Smooth muscle cell of the brain vasculature (primary cell): Measurements from ENCODE around the gene EXT2.

Source experiments
- DNase-seq: peaks from one replicate; pipeline ENCODE4 v3.0.0-alpha.2; 2012; ENCODE audit warnings: low read depth, low spot score

EXT2 gene

GRCh38 chr11:44095506-44096359 lies at the start of gene EXT2:
TSS of gene EXT2 (plus strand) at chr11:44095678. CDS start at chr11:44107713, 12,035 bp downstream.
- peak; percentile 50 for DNase-seq

GRCh38 chr11:44046182-44046581 lies 49.3 kb upstream of the EXT2 start:
- no peak for DNase-seq

- no peak for DNase-seq
Observed at GRCh38 chr11:44047298-44047697, 48.2 kb upstream of the EXT2 start.

GRCh38 chr11:44047931-44048431 lies 47.5 kb upstream of the EXT2 start, which contains the start of gene ACCSL:
TSS of gene ACCSL (plus strand) at chr11:44047981. CDS start at chr11:44048037, 56 bp downstream.
- DNase-seq = no peak

- DNase-seq = no peak
Observed at GRCh38 chr11:44049832-44050231, 45.6 kb upstream of the EXT2 start.

GRCh38 chr11:44051171-44051570 lies 44.3 kb upstream of the EXT2 start:
- no peak for DNase-seq

- no peak for DNase-seq
Observed at GRCh38 chr11:44057340-44057739, 38.1 kb upstream of the EXT2 start.

GRCh38 chr11:44058275-44058674 lies 37.2 kb upstream of the EXT2 start:
- no peak for DNase-seq

GRCh38 chr11:44065161-44065661 lies 30.3 kb upstream of the EXT2 start:
- DNase-seq = no peak

GRCh38 chr11:44065841-44066731 lies 29.4 kb upstream of the EXT2 start, which contains the start of gene ACCS:
TSS of gene ACCS (plus strand) at chr11:44066270. CDS start at chr11:44067628, 1,358 bp downstream.
- peak; percentile 86 for DNase-seq

- DNase-seq = peak; percentile 15
Observed at GRCh38 chr11:44066732-44067141, 28.7 kb upstream of the EXT2 start.

GRCh38 chr11:44067266-44067665 lies 28.2 kb upstream of the EXT2 start:
- no peak for DNase-seq

- DNase-seq = no peak
Observed at GRCh38 chr11:44068180-44068579, 27.3 kb upstream of the EXT2 start.

- DNase-seq = no peak
Observed at GRCh38 chr11:44071157-44071556, 24.3 kb upstream of the EXT2 start.

GRCh38 chr11:44072757-44073658 lies 22.5 kb upstream of the EXT2 start:
- no peak for DNase-seq

GRCh38 chr11:44078794-44079193 lies 16.7 kb upstream of the EXT2 start:
- no peak for DNase-seq

GRCh38 chr11:44079376-44079775 lies 16.1 kb upstream of the EXT2 start:
- no peak for DNase-seq

- no peak for DNase-seq
Observed at GRCh38 chr11:44080951-44081350, 14.5 kb upstream of the EXT2 start.

GRCh38 chr11:44082645-44083044 lies 12.8 kb upstream of the EXT2 start:
- no peak for DNase-seq

GRCh38 chr11:44083433-44083832 lies 12.0 kb upstream of the EXT2 start:
- no peak for DNase-seq

- no peak for DNase-seq
Observed at GRCh38 chr11:44083906-44084305, 11.6 kb upstream of the EXT2 start.
